Ascending aorta (tissue), 2 donors: ENCODE measurements around the gene SFMBT2. TPM values are rescaled to one million over a fixed set of nuclear protein-coding genes. Genes with fewer than 3 reads are reported as not detected.
"Not testable (repeated sequence)": the region's sequence is repeated elsewhere in the genome, so short reads cannot be mapped to it uniquely, and the experiment has no call there.

Source experiments
- DNase-seq, 2 donors: peaks; one replicate each; pipeline ENCODE4 v3.0.0-alpha.2; 2019; ENCODE audit warnings: low spot score in 2 of 2
- H3K27ac ChIP-seq, 2 donors: fragments of 200-600 bp; sonication (generic); one replicate each; pipeline ENCODE4 v1.5.1; 2016 to 2017; ENCODE audit warnings: mild to moderate bottlenecking in 1 of 2
- H3K27me3 ChIP-seq: fragments of 200-600 bp; sonication (generic); one replicate; pipeline ENCODE4 v1.5.1; 2017
- H3K36me3 ChIP-seq, 2 donors: fragments of 200-600 bp; sonication (generic); one replicate each; pipeline ENCODE4 v1.5.1; 2016
- H3K4me1 ChIP-seq, 2 donors: fragments of 200-600 bp; sonication (generic); one replicate each; pipeline ENCODE4 v1.5.1; 2016 to 2017; ENCODE audit warnings: mild to moderate bottlenecking in 1 of 2
- H3K4me3 ChIP-seq, 2 donors: fragments of 200-600 bp; sonication (generic); one replicate each; pipeline ENCODE4 v1.5.1; 2016 to 2017; ENCODE audit warnings: mild to moderate bottlenecking in 1 of 2
- H3K9me3 ChIP-seq, 2 donors: fragments of 200-600 bp; sonication (generic); one replicate each; pipeline ENCODE4 v1.5.1; 2016
- CTCF ChIP-seq, 3 experiments: fragments of 200-600 bp in 2 of 3; fragments of 450-650 bp in 1 of 3; sonication (generic) in 2 of 3; IDR thresholded peaks; one replicate each; pipeline ENCODE4 v1.5.1; 2016 to 2019; ENCODE audit warnings: antibody characterized with exemption in 3 of 3, mild to moderate bottlenecking in 1 of 3, moderate library complexity in 1 of 3
- intact Hi-C: fragments of 100-400 bp; cut with DNase I; formaldehyde crosslinking; loops from one replicate; pipeline ENCODE4 v1.15.1; 2023
- total RNA-seq: library from RNA; depleted of rRNA; stranded (reverse); fragments of >200 nt; gene quantifications from one replicate; pipeline ENCODE4 v1.1.0, GENCODE V29; 2016

The SFMBT2 gene
- total RNA-seq, 1 donor from 2014 or later: 2.2 TPM

- Histone ChIP-seq H3K9me3 (no peaks in the 10 kb centered on the region), H3K27ac (no peak overlapping the region), H3K4me3 (no peak overlapping the region), H3K27me3 (no peaks in the 10 kb centered on the region), H3K36me3 (no peaks in the 10 kb centered on the region), H3K4me1 (no peaks in the 10 kb centered on the region)
- intact Hi-C loops: no loop called here
- no peak for TF ChIP-seq CTCF (IDR thresholded peaks at IDR 0.05)
- no peak for DNase-seq
These were observed 106.7 kb downstream of the SFMBT2 start for GRCh38 chr10:7304110-7304509.

- intact Hi-C loops: no loop called here
- H3K27me3 ChIP-seq: no peaks in the 10 kb centered on the region
- no peaks in the 10 kb centered on the region for H3K4me1 ChIP-seq
- H3K4me3 ChIP-seq: no peak overlapping the region
- no peaks in the 10 kb centered on the region for H3K36me3 ChIP-seq
- TF ChIP-seq CTCF (IDR thresholded peaks at IDR 0.05): no peak
- no peaks in the 10 kb centered on the region for H3K9me3 ChIP-seq
- no peak overlapping the region for H3K27ac ChIP-seq
- DNase-seq: no peak
These were observed 107.8 kb downstream of the SFMBT2 start for GRCh38 chr10:7302930-7303557.

GRCh38 chr10:7302392-7302906 is 108.4 kb downstream of the SFMBT2 start:
- H3K9me3 ChIP-seq: no peaks in the 10 kb centered on the region
- H3K36me3 ChIP-seq: no peaks in the 10 kb centered on the region
- TF ChIP-seq CTCF (IDR thresholded peaks at IDR 0.05): no peak
- DNase-seq: no peak
- intact Hi-C loops: no loop called here
- no peaks in the 10 kb centered on the region for H3K4me1 ChIP-seq
- H3K27me3 ChIP-seq: no peaks in the 10 kb centered on the region
- H3K4me3 ChIP-seq: no peak overlapping the region
- no peak overlapping the region for H3K27ac ChIP-seq

GRCh38 chr10:7301006-7301778 is 109.6 kb downstream of the SFMBT2 start:
- Histone ChIP-seq H3K9me3 (no peaks in the 10 kb centered on the region), H3K4me3 (no peak overlapping the region), H3K36me3 (no peaks in the 10 kb centered on the region), H3K4me1 (no peaks in the 10 kb centered on the region), H3K27ac (no peak overlapping the region), H3K27me3 (no peaks in the 10 kb centered on the region)
- DNase-seq: no peak
- TF ChIP-seq CTCF (IDR thresholded peaks at IDR 0.05): no peak
- intact Hi-C loops: no loop called here

GRCh38 chr10:7300384-7300971 is 110.4 kb downstream of the SFMBT2 start:
- H3K36me3 ChIP-seq: no peaks in the 10 kb centered on the region
- H3K9me3 ChIP-seq: no peaks in the 10 kb centered on the region
- H3K4me1 ChIP-seq: no peaks in the 10 kb centered on the region
- H3K4me3 ChIP-seq: no peak overlapping the region
- intact Hi-C loops: no loop called here
- TF ChIP-seq CTCF (IDR thresholded peaks at IDR 0.05): no peak
- no peak overlapping the region for H3K27ac ChIP-seq
- DNase-seq: no peak
- H3K27me3 ChIP-seq: no peaks in the 10 kb centered on the region

- H3K4me3 ChIP-seq, H3K9me3 ChIP-seq, intact Hi-C loops, H3K4me1 ChIP-seq, H3K27me3 ChIP-seq, DNase-seq, H3K36me3 ChIP-seq, H3K27ac ChIP-seq: not testable (repeated sequence)
These were observed 111.1 kb downstream of the SFMBT2 start for GRCh38 chr10:7299601-7300325.
